Smooth muscle cell (in vitro differentiated cells): ENCODE measurements around the gene SRL. TPM values are rescaled to one million over a fixed set of nuclear protein-coding genes. Genes with fewer than 3 reads are reported as not detected.

Experiments used
- DNase-seq: peaks from one replicate; lab custom pipeline; 2025; ENCODE audit not compliant: unreplicated experiment; lab: John Stamatoyannopoulos, UW
- H2AFZ ChIP-seq: fragments of 200-600 bp; sonication (generic); 2 replicates; pipeline ENCODE4 v1.6.0; 2016; ENCODE audit warnings: antibody characterized with exemption, low read depth, mild to moderate bottlenecking
- H3F3A ChIP-seq: fragments of 200-600 bp; sonication (generic); 2 replicates; pipeline ENCODE4 v1.6.0; 2017; ENCODE audit warnings: antibody characterized with exemption, low read depth
- H3K27ac ChIP-seq: fragments of 200-600 bp; sonication (generic); 2 replicates; pipeline ENCODE4 v1.5.1; 2016; ENCODE audit warnings: low read depth, mild to moderate bottlenecking
- H3K27me3 ChIP-seq: fragments of 200-600 bp; sonication (generic); 2 replicates; pipeline ENCODE4 v1.6.1; 2016; ENCODE audit warnings: low read depth, mild to moderate bottlenecking
- H3K36me3 ChIP-seq: fragments of 200-600 bp; sonication (generic); 2 replicates; pipeline ENCODE4 v1.5.1; 2016; ENCODE audit warnings: low read depth
- H3K4me1 ChIP-seq: fragments of 200-600 bp; sonication (generic); 2 replicates; pipeline ENCODE4 v1.5.1; 2016; ENCODE audit warnings: low read depth
- H3K4me2 ChIP-seq: fragments of 200-600 bp; sonication (generic); 2 replicates; pipeline ENCODE4 v1.6.0; 2016; ENCODE audit warnings: mild to moderate bottlenecking
- H3K4me3 ChIP-seq: fragments of 200-600 bp; sonication (generic); 2 replicates; pipeline ENCODE4 v1.5.1; 2016; ENCODE audit warnings: mild to moderate bottlenecking
- H3K79me2 ChIP-seq: fragments of 200-600 bp; sonication (generic); 2 replicates; pipeline ENCODE4 v1.6.0; 2016; ENCODE audit warnings: low read depth, mild to moderate bottlenecking
- H3K9ac ChIP-seq: fragments of 200-600 bp; sonication (generic); 2 replicates; pipeline ENCODE4 v1.6.0; 2016; ENCODE audit warnings: low read depth
- H3K9me3 ChIP-seq: fragments of 200-600 bp; sonication (generic); replicated peaks from 2 replicates; pipeline ENCODE4 v1.5.1; 2016; ENCODE audit warnings: low read depth
- H4K20me1 ChIP-seq: fragments of 200-600 bp; sonication (generic); 2 replicates; pipeline ENCODE4 v1.6.0; 2016; ENCODE audit warnings: low read depth
- WGBS: methylation state at CpG from one replicate; pipeline ENCODE4 v1.1.7; 2016; ENCODE audit warnings: low lambda C conversion rate; 5-methylcytosine and 5-hydroxymethylcytosine counted together
- polyA plus RNA-seq: library from polyadenylated mRNA; unstranded; fragments of >200 nt; fragmentation: Nextera tagmentation; extraction: Ambion mirVana; gene quantifications from 2 replicates; pipeline ENCODE4 v1.2.1, GENCODE V29; 2016
- total RNA-seq: library from RNA; depleted of rRNA; stranded (reverse); fragments of >200 nt; gene quantifications from 2 replicates; pipeline ENCODE4 v1.2.3, GENCODE V29; 2014
- TF ChIP-seq, protein P1 (sequence below): fragments of 200-600 bp; sonication (generic); IDR thresholded peaks from 2 replicates; pipeline ENCODE4 v1.5.1; 2017; ENCODE audit warnings: borderline replicate concordance, mild to moderate bottlenecking, antibody characterized with exemption; ENCODE audit not compliant: insufficient read depth, poor library complexity, severe bottlenecking

SRL gene
- total and polyA plus RNA-seq, 2 experiments from 2014 or later = not detected

DNA sequence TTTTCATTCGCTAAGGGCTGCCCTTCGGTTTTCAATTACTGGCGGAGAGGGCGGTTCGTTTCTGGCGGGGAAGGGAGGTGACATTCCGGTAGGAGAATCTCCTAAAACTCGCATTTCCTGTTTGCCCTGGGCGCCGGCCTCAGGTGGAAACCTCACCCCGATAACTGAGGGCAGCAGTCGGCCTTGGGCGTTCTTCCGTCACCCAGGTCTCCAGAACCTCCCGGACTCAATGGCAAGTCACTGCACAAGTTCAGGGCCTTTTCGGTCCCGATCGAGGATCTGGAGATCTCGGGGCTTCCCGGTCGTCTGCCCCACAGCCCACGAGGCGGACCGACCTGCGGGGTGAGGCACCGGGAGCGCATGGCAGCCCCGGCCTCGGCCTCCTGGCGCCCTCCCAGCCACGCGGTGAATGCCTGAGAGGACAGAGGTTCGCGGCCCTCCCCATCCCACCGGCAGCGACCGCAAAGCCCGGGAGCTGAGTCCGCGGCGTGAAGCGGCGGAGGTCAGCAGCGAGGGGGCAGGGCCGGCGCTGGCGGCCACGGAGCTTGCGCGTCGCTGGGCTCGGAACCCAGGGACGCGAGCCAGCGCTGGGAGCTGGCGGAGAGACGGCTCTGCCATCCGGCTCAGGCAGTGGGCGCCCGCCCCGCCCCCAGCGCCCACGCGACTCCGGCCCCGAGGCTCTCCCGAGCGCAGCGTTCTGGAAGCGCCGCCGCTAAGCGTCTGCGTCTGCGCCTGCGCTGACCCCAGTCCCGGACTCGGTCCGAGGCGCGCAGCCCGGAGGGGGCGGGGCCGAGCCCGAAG lies 58.4 kb downstream of the SRL start:
- peak overlapping the region; percentile 77 for H3K9ac ChIP-seq
- WGBS = 1% methylated on average over 80 of the region's 85 CpGs
- H3K27ac ChIP-seq = peak overlapping the region; percentile 86
- peak; percentile 90 for DNase-seq
- peak overlapping the region; percentile 100 for H3K4me2 ChIP-seq
- TF ChIP-seq, protein P1, sequence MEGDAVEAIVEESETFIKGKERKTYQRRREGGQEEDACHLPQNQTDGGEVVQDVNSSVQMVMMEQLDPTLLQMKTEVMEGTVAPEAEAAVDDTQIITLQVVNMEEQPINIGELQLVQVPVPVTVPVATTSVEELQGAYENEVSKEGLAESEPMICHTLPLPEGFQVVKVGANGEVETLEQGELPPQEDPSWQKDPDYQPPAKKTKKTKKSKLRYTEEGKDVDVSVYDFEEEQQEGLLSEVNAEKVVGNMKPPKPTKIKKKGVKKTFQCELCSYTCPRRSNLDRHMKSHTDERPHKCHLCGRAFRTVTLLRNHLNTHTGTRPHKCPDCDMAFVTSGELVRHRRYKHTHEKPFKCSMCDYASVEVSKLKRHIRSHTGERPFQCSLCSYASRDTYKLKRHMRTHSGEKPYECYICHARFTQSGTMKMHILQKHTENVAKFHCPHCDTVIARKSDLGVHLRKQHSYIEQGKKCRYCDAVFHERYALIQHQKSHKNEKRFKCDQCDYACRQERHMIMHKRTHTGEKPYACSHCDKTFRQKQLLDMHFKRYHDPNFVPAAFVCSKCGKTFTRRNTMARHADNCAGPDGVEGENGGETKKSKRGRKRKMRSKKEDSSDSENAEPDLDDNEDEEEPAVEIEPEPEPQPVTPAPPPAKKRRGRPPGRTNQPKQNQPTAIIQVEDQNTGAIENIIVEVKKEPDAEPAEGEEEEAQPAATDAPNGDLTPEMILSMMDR = no peak
- peaks cover 4% of the 10 kb centered on the region for H3K4me1 ChIP-seq
- no peaks in the 10 kb centered on the region for H3K9me3 ChIP-seq
- H3K4me3 ChIP-seq = peak overlapping the region; percentile 57
- no peaks in the 10 kb centered on the region for H3K36me3 ChIP-seq
- H4K20me1 ChIP-seq = no peaks in the 10 kb centered on the region
- no peaks in the 10 kb centered on the region for H3K27me3 ChIP-seq
- H2AFZ ChIP-seq = peak overlapping the region; percentile 73
- no peaks in the 10 kb centered on the region for H3K79me2 ChIP-seq
- H3F3A ChIP-seq = no peaks in the 10 kb centered on the region

DNA sequence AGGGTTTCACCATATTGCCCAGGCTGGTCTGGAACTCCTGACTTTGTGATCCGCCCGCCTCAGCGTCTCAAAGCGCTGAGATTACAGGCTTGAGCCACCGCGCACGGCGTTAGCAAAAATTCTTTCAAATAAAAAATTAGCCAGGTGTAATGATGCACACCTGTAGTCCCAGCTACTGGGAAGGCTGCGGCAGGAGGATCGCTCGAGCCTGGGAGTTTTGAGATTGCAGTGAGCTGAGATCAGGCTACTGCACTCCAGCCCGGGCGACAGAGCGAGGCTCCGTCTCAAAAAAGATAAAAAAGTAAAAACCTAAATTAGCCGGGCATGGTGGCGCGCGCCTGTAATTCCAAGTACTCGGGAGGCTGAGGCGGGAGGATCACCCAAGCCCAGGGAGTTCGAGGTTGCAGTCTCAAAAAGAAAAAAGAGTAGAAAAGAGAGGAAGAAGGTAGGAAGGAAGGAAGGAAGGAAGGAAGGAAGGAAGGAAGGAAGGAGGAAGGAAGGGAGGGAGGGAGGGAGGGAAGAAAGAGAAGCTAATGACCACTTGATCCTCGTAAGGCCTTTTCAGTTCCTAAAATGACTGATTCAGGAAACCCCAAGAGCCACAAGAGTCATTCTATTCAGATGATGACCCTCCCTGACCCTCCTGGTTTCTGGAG lies 59.2 kb downstream of the SRL start:
- Histone ChIP-seq H3K79me2 (no peaks in the 10 kb centered on the region), H3F3A (no peaks in the 10 kb centered on the region), H3K4me3 (peak overlapping the region; percentile 57), H3K4me1 (peaks cover 4% of the 10 kb centered on the region), H2AFZ (peak overlapping the region; percentile 73), H4K20me1 (no peaks in the 10 kb centered on the region), H3K27ac (peak overlapping the region; percentile 86), H3K9ac (no peak overlapping the region), H3K4me2 (peak overlapping the region; percentile 100), H3K36me3 (no peaks in the 10 kb centered on the region), H3K9me3 (no peaks in the 10 kb centered on the region), H3K27me3 (no peaks in the 10 kb centered on the region)
- no peak for DNase-seq
- 91% methylated on average over 23 of the region's 23 CpGs for WGBS
- TF ChIP-seq, protein P1 = no peak

DNA sequence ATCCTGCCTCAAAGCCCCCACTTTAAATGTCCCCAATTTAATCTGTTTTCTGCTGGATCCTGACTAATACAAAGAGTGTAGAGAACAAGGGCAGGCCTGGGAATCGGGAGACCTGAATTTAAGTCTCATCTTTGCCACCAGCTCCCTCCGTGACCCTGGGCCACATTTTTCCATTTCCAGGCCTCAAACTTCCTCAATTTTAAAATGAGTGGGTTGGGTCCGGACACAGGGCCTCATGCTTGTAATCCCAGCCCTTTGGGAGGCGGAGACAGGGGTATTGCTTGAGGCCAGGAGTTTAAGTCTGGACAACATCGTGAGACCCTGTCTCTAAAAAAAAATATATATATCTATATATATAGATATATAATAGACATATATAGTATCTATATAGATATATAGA lies 61.4 kb downstream of the SRL start:
- TF ChIP-seq, protein P1 = no peak
- no peak overlapping the region for H2AFZ ChIP-seq
- no peaks in the 10 kb centered on the region for H4K20me1 ChIP-seq
- H3K27me3 ChIP-seq = no peaks in the 10 kb centered on the region
- no peak overlapping the region for H3K9ac ChIP-seq
- no peak overlapping the region for H3K4me3 ChIP-seq
- no peaks in the 10 kb centered on the region for H3K9me3 ChIP-seq
- H3K4me1 ChIP-seq = peaks cover 4% of the 10 kb centered on the region
- no peak overlapping the region for H3K4me2 ChIP-seq
- no peaks in the 10 kb centered on the region for H3K79me2 ChIP-seq
- H3F3A ChIP-seq = no peaks in the 10 kb centered on the region
- no peak overlapping the region for H3K27ac ChIP-seq
- DNase-seq = no peak
- WGBS = 69% methylated on average over 5 of the region's 5 CpGs
- H3K36me3 ChIP-seq = no peaks in the 10 kb centered on the region
